Measurements from ENCODE around the gene SYNPR. TPM values are rescaled to one million over a fixed set of nuclear protein-coding genes. Genes with fewer than 3 reads are reported as not detected.

Gene SYNPR
- total and polyA plus RNA-seq, 9 donors, result not detected

DNA sequence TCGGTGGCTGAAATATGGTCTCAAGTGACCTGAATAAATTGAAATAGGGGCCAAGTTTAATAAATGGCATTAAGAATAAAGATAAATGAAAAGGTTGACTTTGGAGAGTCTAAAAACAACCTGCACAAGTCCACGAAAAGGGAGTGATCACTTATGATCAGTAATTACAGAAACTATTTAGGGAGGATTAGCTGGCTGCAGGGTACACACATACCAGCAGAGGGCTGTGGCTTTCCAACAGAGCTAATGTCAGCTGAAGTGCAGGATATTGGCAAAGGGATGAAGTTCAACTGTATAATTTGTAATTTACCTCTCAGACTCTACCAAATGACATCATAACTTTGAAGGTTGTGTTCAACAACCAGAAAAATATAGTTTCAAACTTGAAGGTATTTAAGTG, 86.8 kb downstream of the SYNPR start:
- 43 to 57% (median 49%) methylated on average over 2 of the region's 2 CpGs for WGBS, 3 donors
- no peak for DNase-seq
- H3K4me3 ChIP-seq, result no peak overlapping the region

GRCh38 chr3:63365671-63366070, 87.6 kb downstream of the SYNPR start:
- TF ChIP-seq CTCF (IDR thresholded peaks at IDR 0.05) (no peak), POLR2A (IDR thresholded peaks at IDR 0.05) (no peak), EP300 (IDR thresholded peaks at IDR 0.05) (no peak)
- no peak for DNase-seq
- Histone ChIP-seq H3K27me3 (no peaks in the 10 kb centered on the region), H3K27ac (no peak overlapping the region), H3K4me3 (no peak overlapping the region), H3K36me3 (no peaks in the 10 kb centered on the region), H3K4me1 (ENCODE audit: insufficient read depth) (no peaks in the 10 kb centered on the region), H3K9me3 (no peaks in the 10 kb centered on the region)
- intact Hi-C loops (cut with DNase I), result no loop called here
- 66 to 77% (median 71%) methylated on average over 5 of the region's 5 CpGs for WGBS, 3 donors

More for the DNA sequence above, 86.8 kb downstream of the SYNPR start:
- no peaks in the 10 kb centered on the region for H3K36me3 ChIP-seq
- intact Hi-C loops (cut with DNase I), result no loop called here
- H3K27ac ChIP-seq, result no peak overlapping the region
- no peak for TF ChIP-seq EP300 (IDR thresholded peaks at IDR 0.05)
- no peak for TF ChIP-seq POLR2A (IDR thresholded peaks at IDR 0.05)
- no peak for TF ChIP-seq CTCF (IDR thresholded peaks at IDR 0.05)
- no peaks in the 10 kb centered on the region for H3K4me1 ChIP-seq (ENCODE audit: insufficient read depth)
- no peaks in the 10 kb centered on the region for H3K27me3 ChIP-seq
- no peaks in the 10 kb centered on the region for H3K9me3 ChIP-seq

DNA sequence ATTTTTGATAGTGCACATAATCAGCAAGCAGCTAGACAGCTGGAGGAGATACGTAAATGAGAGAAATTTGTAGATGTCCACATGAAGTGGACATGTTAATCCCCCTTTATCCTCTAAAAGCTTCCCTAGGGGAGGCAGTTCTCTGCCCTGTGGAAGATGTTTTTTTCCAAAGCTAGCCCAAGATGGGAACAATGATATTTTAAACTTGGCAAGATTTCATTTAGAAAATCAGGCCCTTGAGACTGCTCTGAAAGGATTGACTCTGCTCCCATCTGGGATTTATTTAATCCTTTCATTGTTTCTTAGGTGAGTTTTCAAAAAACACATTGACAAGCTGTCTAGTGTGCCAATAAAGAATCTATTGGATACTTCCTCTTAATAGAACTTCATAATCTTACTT, 92.0 kb downstream of the SYNPR start:
- no peaks in the 10 kb centered on the region for H3K4me1 ChIP-seq (ENCODE audit: insufficient read depth)
- H3K36me3 ChIP-seq, result no peaks in the 10 kb centered on the region
- 61 to 66% (median 63%) methylated on average over 1 of the region's 1 CpG for WGBS, 3 donors
- no peak overlapping the region for H3K4me3 ChIP-seq
- TF ChIP-seq EP300 (IDR thresholded peaks at IDR 0.05) (no peak), POLR2A (IDR thresholded peaks at IDR 0.05) (no peak), CTCF (IDR thresholded peaks at IDR 0.05) (no peak)
- H3K9me3 ChIP-seq, result no peaks in the 10 kb centered on the region
- no peak overlapping the region for H3K27ac ChIP-seq
- H3K27me3 ChIP-seq, result no peaks in the 10 kb centered on the region
- DNase-seq, result no peak
- intact Hi-C loops (cut with DNase I), result no loop called here

- TF ChIP-seq POLR2A (IDR thresholded peaks at IDR 0.05), result no peak
- no peak for TF ChIP-seq CTCF (IDR thresholded peaks at IDR 0.05)
- no peak for TF ChIP-seq EP300 (IDR thresholded peaks at IDR 0.05)
- no peaks in the 10 kb centered on the region for H3K36me3 ChIP-seq
- H3K27ac ChIP-seq, result no peak overlapping the region
- no peaks in the 10 kb centered on the region for H3K27me3 ChIP-seq
- intact Hi-C loops (cut with DNase I), result no loop called here
- H3K4me3 ChIP-seq, result no peak overlapping the region
- no peak for DNase-seq
- H3K4me1 ChIP-seq (ENCODE audit: insufficient read depth), result no peaks in the 10 kb centered on the region
- no peaks in the 10 kb centered on the region for H3K9me3 ChIP-seq
- WGBS, 3 donors, result 14 to 26% (median 18%) methylated on average over 2 of the region's 2 CpGs
Measured at GRCh38 chr3:63383040-63383439, 104.9 kb downstream of the SYNPR start.

GRCh38 chr3:63384382-63384781, 106.3 kb downstream of the SYNPR start:
- Histone ChIP-seq H3K27ac (no peak overlapping the region), H3K9me3 (no peaks in the 10 kb centered on the region), H3K27me3 (no peaks in the 10 kb centered on the region), H3K4me1 (ENCODE audit: insufficient read depth) (no peaks in the 10 kb centered on the region), H3K36me3 (no peaks in the 10 kb centered on the region), H3K4me3 (no peak overlapping the region)
- no peak for DNase-seq
- intact Hi-C loops (cut with DNase I), result no loop called here
- no peak for TF ChIP-seq EP300 (IDR thresholded peaks at IDR 0.05)
- WGBS, 3 donors, result 42 to 52% (median 48%) methylated on average over 3 of the region's 3 CpGs
